GM18867 (cell line): ENCODE measurements around the gene FBXO24.

Experiments used
- ATAC-seq: cut with Tn5 transposase; IDR thresholded peaks from one replicate; pipeline ENCODE4 v1.9.1; 2021; ENCODE audit warnings: mild to moderate bottlenecking, moderate library complexity; ENCODE audit not compliant: unreplicated experiment

The FBXO24 gene

GRCh38 chr7:100590077-100590737 lies 4.1 kb downstream of the FBXO24 start:
- no peak for ATAC-seq

- ATAC-seq = no peak
These were observed 5.5 kb downstream of the FBXO24 start for GRCh38 chr7:100591596-100591995.

- ATAC-seq = no peak
These were observed 9.1 kb downstream of the FBXO24 start for GRCh38 chr7:100595188-100595587.

- no peak for ATAC-seq
These were observed 12.3 kb downstream of the FBXO24 start for GRCh38 chr7:100598425-100598824.

- ATAC-seq = no peak
These were observed 14.0 kb downstream of the FBXO24 start for GRCh38 chr7:100599911-100600729.

- ATAC-seq = no peak
These were observed 14.6 kb downstream of the FBXO24 start for GRCh38 chr7:100600730-100601038.

GRCh38 chr7:100602889-100603725 lies 17.0 kb downstream of the FBXO24 start:
- ATAC-seq = no peak

GRCh38 chr7:100603726-100604027 lies 17.5 kb downstream of the FBXO24 start:
- no peak for ATAC-seq

- ATAC-seq = peak; percentile 55
These were observed 18.2 kb downstream of the FBXO24 start for GRCh38 chr7:100604028-100604975.

- no peak for ATAC-seq
These were observed 19.1 kb downstream of the FBXO24 start for GRCh38 chr7:100604976-100605911.

GRCh38 chr7:100606313-100606712 lies 20.2 kb downstream of the FBXO24 start:
- ATAC-seq = no peak

GRCh38 chr7:100607111-100607510 lies 21.0 kb downstream of the FBXO24 start:
- ATAC-seq = no peak

- no peak for ATAC-seq
These were observed 23.8 kb downstream of the FBXO24 start for GRCh38 chr7:100609958-100610357.

GRCh38 chr7:100611983-100612729 lies 26.0 kb downstream of the FBXO24 start, which contains the start of gene MOSPD3:
Gene MOSPD3 (plus strand): TSS chr7:100612540. CDS start chr7:100612792, 252 bp downstream.
- ATAC-seq = peak; percentile 90

- peak; percentile 0 for ATAC-seq
These were observed 26.7 kb downstream of the FBXO24 start for GRCh38 chr7:100612730-100613390.

- ATAC-seq = no peak
These were observed 27.5 kb downstream of the FBXO24 start for GRCh38 chr7:100613412-100614175.

- ATAC-seq = no peak
These were observed 28.3 kb downstream of the FBXO24 start for GRCh38 chr7:100614308-100614861.
